ENCODE measurements around the gene CADM3.

Gene CADM3

GRCh38 chr1:159146980-159147379, 24.4 kb upstream of the CADM3 start:
- Histone ChIP-seq H4K20me1 (ENCODE audit: control insufficient read depth, insufficient read depth, low read depth, low read length) (no peaks in the 10 kb centered on the region), H3K27me3 (ENCODE audit: control insufficient read depth, low read length) (peaks cover 18% of the 10 kb centered on the region), H3K36me3 (ENCODE audit: control insufficient read depth, low read length) (no peaks in the 10 kb centered on the region), H3F3A (ENCODE audit: control insufficient read depth, insufficient read depth) (no peaks in the 10 kb centered on the region), H3K79me2 (ENCODE audit: control insufficient read depth, low read length) (no peaks in the 10 kb centered on the region), H3K9me3 (ENCODE audit: control insufficient read depth, insufficient read depth, low read length) (no peaks in the 10 kb centered on the region), H3K4me2 (ENCODE audit: low read length) (no peak overlapping the region), H3K9me2 (replicated peaks; ENCODE audit: control insufficient read depth, low read length) (no peaks in the 10 kb centered on the region), H3K4me3 (ENCODE audit: low read length) (no peak overlapping the region), H3K4me1 (ENCODE audit: control insufficient read depth, low read length) (no peaks in the 10 kb centered on the region), H3K27ac (ENCODE audit: low read depth, low read length) (no peak overlapping the region)
- TF ChIP-seq EZH2phosphoT487 (IDR thresholded peaks at IDR 0.05; ENCODE audit: borderline replicate concordance, low read length) = no peak
- no peak for TF ChIP-seq CTCF (IDR thresholded peaks at IDR 0.05; ENCODE audit: low read depth, low read length, poor library complexity, severe bottlenecking)

DNA sequence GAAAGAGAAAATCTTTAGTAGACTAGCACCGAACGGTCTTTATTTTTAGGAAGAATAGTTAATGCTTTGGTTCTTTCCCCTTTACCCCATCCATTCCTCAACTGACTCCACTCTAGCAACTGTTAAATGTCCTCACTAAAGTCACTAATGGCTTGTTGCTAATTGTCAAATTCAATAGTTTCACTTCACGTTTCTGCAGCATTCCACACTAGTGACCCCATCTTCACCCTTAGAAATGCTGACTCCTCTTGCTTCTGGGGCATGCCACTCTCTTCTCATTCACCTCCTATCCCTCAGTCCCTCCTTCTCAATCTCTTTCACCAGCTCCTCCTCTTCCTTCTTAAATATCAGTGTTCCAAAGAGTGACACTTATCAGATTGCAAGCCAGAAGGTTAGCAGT, 19.4 kb upstream of the CADM3 start:
- Histone ChIP-seq H3K4me1 (ENCODE audit: control insufficient read depth, low read length) (no peaks in the 10 kb centered on the region), H3F3A (ENCODE audit: control insufficient read depth, insufficient read depth) (no peaks in the 10 kb centered on the region), H3K27me3 (ENCODE audit: control insufficient read depth, low read length) (no peaks in the 10 kb centered on the region; the same call in 1 of the 2 replicates), H3K9me3 (ENCODE audit: control insufficient read depth, insufficient read depth, low read length) (no peaks in the 10 kb centered on the region), H4K20me1 (ENCODE audit: control insufficient read depth, insufficient read depth, low read depth, low read length) (no peaks in the 10 kb centered on the region), H3K9me2 (replicated peaks; ENCODE audit: control insufficient read depth, low read length) (no peaks in the 10 kb centered on the region), H3K79me2 (ENCODE audit: control insufficient read depth, low read length) (no peaks in the 10 kb centered on the region), H3K36me3 (ENCODE audit: control insufficient read depth, low read length) (no peaks in the 10 kb centered on the region), H3K4me3 (ENCODE audit: low read length) (no peak overlapping the region), H3K27ac (ENCODE audit: low read depth, low read length) (no peak overlapping the region), H3K4me2 (ENCODE audit: low read length) (no peak overlapping the region)
- TF ChIP-seq CTCF (IDR thresholded peaks at IDR 0.05; ENCODE audit: low read depth, low read length, poor library complexity, severe bottlenecking) (no peak), EZH2phosphoT487 (IDR thresholded peaks at IDR 0.05; ENCODE audit: borderline replicate concordance, low read length) (no peak)

- TF ChIP-seq EZH2phosphoT487 (IDR thresholded peaks at IDR 0.05; ENCODE audit: borderline replicate concordance, low read length) (no peak), CTCF (IDR thresholded peaks at IDR 0.05; ENCODE audit: low read depth, low read length, poor library complexity, severe bottlenecking) (peak; percentile 98)
- Histone ChIP-seq H3K4me2 (ENCODE audit: low read length) (no peak overlapping the region), H3K27ac (ENCODE audit: low read depth, low read length) (no peak overlapping the region), H3K9me2 (replicated peaks; ENCODE audit: control insufficient read depth, low read length) (no peaks in the 10 kb centered on the region), H3K4me1 (ENCODE audit: control insufficient read depth, low read length) (no peaks in the 10 kb centered on the region), H3K36me3 (ENCODE audit: control insufficient read depth, low read length) (no peaks in the 10 kb centered on the region), H3K9me3 (ENCODE audit: control insufficient read depth, insufficient read depth, low read length) (no peaks in the 10 kb centered on the region), H3K27me3 (ENCODE audit: control insufficient read depth, low read length) (peaks cover 6% of the 10 kb centered on the region), H4K20me1 (ENCODE audit: control insufficient read depth, insufficient read depth, low read depth, low read length) (no peaks in the 10 kb centered on the region), H3F3A (ENCODE audit: control insufficient read depth, insufficient read depth) (no peaks in the 10 kb centered on the region), H3K4me3 (ENCODE audit: low read length) (no peak overlapping the region), H3K79me2 (ENCODE audit: control insufficient read depth, low read length) (no peaks in the 10 kb centered on the region)
Observed at GRCh38 chr1:159161001-159161718, 10.3 kb upstream of the CADM3 start.

Measured in DOHH2 (cell line).